Measurements from ENCODE around the gene ACADM. TPM values are rescaled to one million over a fixed set of nuclear protein-coding genes. Genes with fewer than 3 reads are reported as not detected.
"Not testable (repeated sequence)": the region's sequence is repeated elsewhere in the genome, so short reads cannot be mapped to it uniquely, and the experiment has no call there.

The ACADM gene
- total RNA-seq, 1 donor from 2014 or later: 42.1 TPM

DNA sequence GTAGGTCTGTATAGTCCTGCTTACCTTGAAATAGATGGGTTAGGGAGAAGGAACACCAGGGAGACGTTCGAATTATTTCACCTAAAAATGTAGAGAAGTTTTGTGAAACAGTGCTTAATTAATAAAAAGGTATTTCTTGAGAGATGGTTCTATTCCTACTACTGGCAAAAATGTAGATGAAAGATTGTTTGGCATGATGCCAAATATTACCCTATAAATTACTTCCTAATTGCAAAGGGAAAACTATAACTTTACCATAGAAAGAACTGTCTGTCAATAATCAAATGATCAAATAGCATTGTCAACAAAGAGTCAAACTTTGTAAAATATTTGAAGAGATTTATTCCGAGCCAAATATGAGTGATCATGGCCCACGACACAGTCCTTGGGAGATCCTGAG is 4.2 kb upstream of the ACADM start:
- no peak overlapping the region for H3K27ac ChIP-seq
- H3K27me3 ChIP-seq: no peaks in the 10 kb centered on the region
- no peak overlapping the region for H3K4me3 ChIP-seq
- TF ChIP-seq, protein P1, sequence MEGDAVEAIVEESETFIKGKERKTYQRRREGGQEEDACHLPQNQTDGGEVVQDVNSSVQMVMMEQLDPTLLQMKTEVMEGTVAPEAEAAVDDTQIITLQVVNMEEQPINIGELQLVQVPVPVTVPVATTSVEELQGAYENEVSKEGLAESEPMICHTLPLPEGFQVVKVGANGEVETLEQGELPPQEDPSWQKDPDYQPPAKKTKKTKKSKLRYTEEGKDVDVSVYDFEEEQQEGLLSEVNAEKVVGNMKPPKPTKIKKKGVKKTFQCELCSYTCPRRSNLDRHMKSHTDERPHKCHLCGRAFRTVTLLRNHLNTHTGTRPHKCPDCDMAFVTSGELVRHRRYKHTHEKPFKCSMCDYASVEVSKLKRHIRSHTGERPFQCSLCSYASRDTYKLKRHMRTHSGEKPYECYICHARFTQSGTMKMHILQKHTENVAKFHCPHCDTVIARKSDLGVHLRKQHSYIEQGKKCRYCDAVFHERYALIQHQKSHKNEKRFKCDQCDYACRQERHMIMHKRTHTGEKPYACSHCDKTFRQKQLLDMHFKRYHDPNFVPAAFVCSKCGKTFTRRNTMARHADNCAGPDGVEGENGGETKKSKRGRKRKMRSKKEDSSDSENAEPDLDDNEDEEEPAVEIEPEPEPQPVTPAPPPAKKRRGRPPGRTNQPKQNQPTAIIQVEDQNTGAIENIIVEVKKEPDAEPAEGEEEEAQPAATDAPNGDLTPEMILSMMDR (IDR thresholded peaks at IDR 0.05): no peak
- no peaks in the 10 kb centered on the region for H3K36me3 ChIP-seq
- ATAC-seq (no peak), DNase-seq (no peak)
- no peaks in the 10 kb centered on the region for H3K4me1 ChIP-seq
- intact Hi-C loops (cut with DNase I): no loop called here
- no peaks in the 10 kb centered on the region for H3K9me3 ChIP-seq

DNA sequence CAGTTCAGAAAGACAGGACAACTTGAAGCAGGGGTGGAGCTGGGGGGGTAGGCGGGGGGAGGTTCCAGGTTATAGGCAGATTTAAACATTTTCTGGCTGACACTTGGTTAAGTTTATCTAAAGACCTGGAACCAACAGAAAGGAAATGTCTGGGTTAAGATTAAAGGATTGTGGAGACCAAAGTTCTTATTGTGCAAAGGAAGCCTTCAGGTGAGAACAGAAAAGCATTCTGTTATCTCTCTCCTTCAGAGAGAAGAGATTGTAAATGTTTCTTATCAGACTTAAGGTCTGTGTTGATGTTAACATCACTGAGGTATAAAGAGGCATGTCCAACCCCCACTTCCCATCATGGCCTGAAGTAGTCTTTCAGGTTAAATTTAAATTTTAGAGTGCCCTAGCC is 3.7 kb upstream of the ACADM start:
- TF ChIP-seq, protein P1 (IDR thresholded peaks at IDR 0.05): no peak
- H3K27ac ChIP-seq: no peak overlapping the region
- H3K4me1 ChIP-seq: peaks cover 3% of the 10 kb centered on the region
- no peaks in the 10 kb centered on the region for H3K27me3 ChIP-seq
- intact Hi-C loops (cut with DNase I): no loop called here
- no peak for DNase-seq
- H3K36me3 ChIP-seq: no peaks in the 10 kb centered on the region
- no peak for ATAC-seq
- H3K4me3 ChIP-seq: no peak overlapping the region
- no peaks in the 10 kb centered on the region for H3K9me3 ChIP-seq

DNA sequence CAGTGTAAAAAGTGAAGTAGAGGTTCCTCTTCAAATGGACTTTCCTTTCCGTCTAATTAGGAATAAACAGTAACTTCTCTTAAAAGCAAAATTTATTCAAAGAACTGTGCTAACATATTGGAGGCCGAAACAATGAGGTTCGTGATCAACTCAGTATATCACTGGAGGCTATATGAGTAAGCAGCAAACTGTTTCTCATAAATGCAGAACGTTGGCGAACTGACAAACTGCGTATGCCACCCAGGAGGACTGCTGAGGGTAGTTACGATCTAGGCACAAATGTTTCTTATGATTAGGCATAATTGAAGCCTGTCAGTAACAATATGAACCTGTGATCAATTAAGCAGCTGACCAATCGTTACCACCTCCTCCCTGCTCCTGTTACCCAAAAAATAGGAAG is 2.3 kb upstream of the ACADM start:
- ATAC-seq; H3K27me3 ChIP-seq; H3K4me3 ChIP-seq; intact Hi-C loops (cut with DNase I); H3K36me3 ChIP-seq; DNase-seq; H3K9me3 ChIP-seq; H3K27ac ChIP-seq: not testable (repeated sequence)
- H3K4me1 ChIP-seq: peaks cover 11% of the 10 kb centered on the region

DNA sequence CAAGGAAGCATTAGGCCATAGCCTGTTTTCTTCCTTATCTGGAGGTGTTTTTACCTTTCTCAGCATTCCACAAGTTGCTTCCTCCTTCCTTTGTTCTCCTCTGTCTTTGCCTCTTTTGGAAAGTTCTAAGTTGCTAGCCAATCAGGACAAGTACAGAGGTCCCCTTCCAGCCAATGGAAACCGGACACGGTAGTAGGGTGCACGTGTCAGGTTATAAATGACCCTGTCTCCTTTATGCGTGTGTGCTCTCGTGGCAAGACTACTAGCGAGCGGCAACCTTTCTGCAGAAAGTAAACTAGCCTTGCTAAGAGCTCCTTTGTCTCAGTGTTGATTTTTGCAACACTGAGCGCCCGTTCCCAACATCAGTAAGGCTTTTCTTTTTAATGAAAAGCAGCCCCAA is 1.5 kb upstream of the ACADM start:
- DNase-seq: no peak
- Histone ChIP-seq H3K4me3 (no peak overlapping the region), H3K4me1 (peaks cover 18% of the 10 kb centered on the region)

DNA sequence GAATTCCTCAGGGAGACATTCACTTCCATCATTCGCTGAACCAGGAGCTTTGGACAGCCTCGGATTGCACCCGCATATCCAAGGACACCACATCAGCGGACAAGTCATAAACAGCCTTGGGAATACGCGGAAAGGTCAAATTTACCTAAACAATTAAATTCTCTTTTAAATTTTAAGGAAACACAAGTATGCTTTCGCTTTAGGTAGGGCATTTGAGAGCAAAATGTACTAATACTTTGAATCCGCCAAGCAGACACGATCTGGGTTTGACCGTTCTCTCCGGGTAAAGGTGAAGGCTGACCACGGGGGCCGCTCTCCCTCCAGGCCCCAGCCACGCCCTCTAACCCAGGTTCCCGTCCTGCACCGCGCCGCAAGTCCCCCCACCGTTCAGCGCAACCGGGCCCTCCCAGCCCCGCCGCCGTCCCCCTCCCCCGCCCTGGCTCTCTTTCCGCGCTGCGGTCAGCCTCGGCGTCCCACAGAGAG is 479 bp upstream of the ACADM start:
- intact Hi-C loops (cut with DNase I): no loop called here

More for the DNA sequence above, 1.5 kb upstream of the ACADM start:
- TF ChIP-seq, protein P1 (IDR thresholded peaks at IDR 0.05): no peak
- no peak for ATAC-seq
- Histone ChIP-seq H3K9me3 (no peaks in the 10 kb centered on the region), H3K36me3 (no peaks in the 10 kb centered on the region), H3K27me3 (no peaks in the 10 kb centered on the region), H3K27ac (no peak overlapping the region)
- intact Hi-C loops (cut with DNase I): no loop called here

DNA sequence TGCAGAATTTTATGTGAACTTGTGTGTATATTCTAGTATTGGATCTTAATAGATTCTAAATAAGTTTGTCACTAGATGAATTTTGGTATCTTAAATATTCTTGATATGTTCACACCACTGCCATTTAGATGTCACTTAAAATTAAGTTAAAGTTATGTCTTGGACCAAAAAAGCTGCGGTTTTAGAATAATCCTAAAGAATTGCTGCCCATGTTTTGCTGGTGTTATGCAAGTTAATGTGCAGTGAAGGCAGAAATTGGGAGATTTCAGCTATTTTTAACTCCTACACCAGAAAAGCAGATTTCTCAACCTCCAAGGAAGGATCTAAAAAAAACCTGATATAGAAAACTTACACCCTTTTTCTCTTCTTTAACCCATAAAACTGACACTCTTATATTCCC is 757 bp downstream of the ACADM start:
- ATAC-seq (no peak), DNase-seq (no peak)
- intact Hi-C loops (cut with DNase I): no loop called here
- Histone ChIP-seq H3K4me1 (peaks cover 19% of the 10 kb centered on the region), H3K27me3 (no peaks in the 10 kb centered on the region), H3K4me3 (peak overlapping the region; percentile 67), H3K27ac (peak overlapping the region; percentile 87), H3K9me3 (no peaks in the 10 kb centered on the region), H3K36me3 (no peaks in the 10 kb centered on the region)
- TF ChIP-seq, protein P1 (IDR thresholded peaks at IDR 0.05): no peak

More for the DNA sequence above, 479 bp upstream of the ACADM start:
- H3K9me3 ChIP-seq: no peaks in the 10 kb centered on the region
- H3K27me3 ChIP-seq: no peaks in the 10 kb centered on the region
- ATAC-seq (peak; percentile 95), DNase-seq (peak; percentile 93)
- peaks cover 19% of the 10 kb centered on the region for H3K4me1 ChIP-seq
- peak overlapping the region; percentile 67 for H3K4me3 ChIP-seq
- H3K27ac ChIP-seq: peak overlapping the region; percentile 87
- TF ChIP-seq, protein P1 (IDR thresholded peaks at IDR 0.05): no peak
- H3K36me3 ChIP-seq: no peaks in the 10 kb centered on the region
